Ascending aorta (tissue), 2 donors: ENCODE measurements around the gene ST6GALNAC4. TPM values are rescaled to one million over a fixed set of nuclear protein-coding genes. Genes with fewer than 3 reads are reported as not detected.
A peak's percentile ranks its signal among the peaks of the same experiment; 100 is the strongest.

ENCODE experiments used
- DNase-seq, 2 donors: peaks; one replicate each; pipeline ENCODE4 v3.0.0-alpha.2; 2019; ENCODE audit warnings: low spot score in 2 of 2
- H3K27ac ChIP-seq, 2 donors: fragments of 200-600 bp; sonication (generic); one replicate each; pipeline ENCODE4 v1.5.1; 2016 to 2017; ENCODE audit warnings: mild to moderate bottlenecking in 1 of 2
- H3K27me3 ChIP-seq: fragments of 200-600 bp; sonication (generic); one replicate; pipeline ENCODE4 v1.5.1; 2017
- H3K36me3 ChIP-seq, 2 donors: fragments of 200-600 bp; sonication (generic); one replicate each; pipeline ENCODE4 v1.5.1; 2016
- H3K4me1 ChIP-seq, 2 donors: fragments of 200-600 bp; sonication (generic); one replicate each; pipeline ENCODE4 v1.5.1; 2016 to 2017; ENCODE audit warnings: mild to moderate bottlenecking in 1 of 2
- H3K4me3 ChIP-seq, 2 donors: fragments of 200-600 bp; sonication (generic); one replicate each; pipeline ENCODE4 v1.5.1; 2016 to 2017; ENCODE audit warnings: mild to moderate bottlenecking in 1 of 2
- H3K9me3 ChIP-seq, 2 donors: fragments of 200-600 bp; sonication (generic); one replicate each; pipeline ENCODE4 v1.5.1; 2016
- intact Hi-C: fragments of 100-400 bp; cut with DNase I; formaldehyde crosslinking; loops from one replicate; pipeline ENCODE4 v1.15.1; 2023
- total RNA-seq: library from RNA; depleted of rRNA; stranded (reverse); fragments of >200 nt; gene quantifications from one replicate; pipeline ENCODE4 v1.1.0, GENCODE V29; 2016
- TF ChIP-seq, protein P1 (sequence below), 3 experiments: fragments of 200-600 bp in 2 of 3; fragments of 450-650 bp in 1 of 3; sonication (generic) in 2 of 3; IDR thresholded peaks; one replicate each; pipeline ENCODE4 v1.5.1; 2016 to 2019; ENCODE audit warnings: antibody characterized with exemption in 3 of 3, mild to moderate bottlenecking in 1 of 3, moderate library complexity in 1 of 3

ST6GALNAC4 gene
- total RNA-seq, 1 donor from 2014 or later: 134 TPM

- no peak for DNase-seq
- TF ChIP-seq, protein P1, sequence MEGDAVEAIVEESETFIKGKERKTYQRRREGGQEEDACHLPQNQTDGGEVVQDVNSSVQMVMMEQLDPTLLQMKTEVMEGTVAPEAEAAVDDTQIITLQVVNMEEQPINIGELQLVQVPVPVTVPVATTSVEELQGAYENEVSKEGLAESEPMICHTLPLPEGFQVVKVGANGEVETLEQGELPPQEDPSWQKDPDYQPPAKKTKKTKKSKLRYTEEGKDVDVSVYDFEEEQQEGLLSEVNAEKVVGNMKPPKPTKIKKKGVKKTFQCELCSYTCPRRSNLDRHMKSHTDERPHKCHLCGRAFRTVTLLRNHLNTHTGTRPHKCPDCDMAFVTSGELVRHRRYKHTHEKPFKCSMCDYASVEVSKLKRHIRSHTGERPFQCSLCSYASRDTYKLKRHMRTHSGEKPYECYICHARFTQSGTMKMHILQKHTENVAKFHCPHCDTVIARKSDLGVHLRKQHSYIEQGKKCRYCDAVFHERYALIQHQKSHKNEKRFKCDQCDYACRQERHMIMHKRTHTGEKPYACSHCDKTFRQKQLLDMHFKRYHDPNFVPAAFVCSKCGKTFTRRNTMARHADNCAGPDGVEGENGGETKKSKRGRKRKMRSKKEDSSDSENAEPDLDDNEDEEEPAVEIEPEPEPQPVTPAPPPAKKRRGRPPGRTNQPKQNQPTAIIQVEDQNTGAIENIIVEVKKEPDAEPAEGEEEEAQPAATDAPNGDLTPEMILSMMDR (IDR thresholded peaks at IDR 0.05): no peak
- peaks cover 11 to 12% of the 10 kb centered on the region in 2 donors for H3K36me3 ChIP-seq
- intact Hi-C loops: no loop called here
- H3K4me1 ChIP-seq: peaks cover 19 to 48% of the 10 kb centered on the region in 2 donors
- peak overlapping the region in 1 of 2 donors; percentile 31 for H3K4me3 ChIP-seq
- H3K27ac ChIP-seq: peak overlapping the region; percentile 86 to 88
- no peaks in the 10 kb centered on the region for H3K27me3 ChIP-seq
- H3K9me3 ChIP-seq: no peaks in the 10 kb centered on the region
Measured at GRCh38 chr9:127905004-127905728, 11.7 kb downstream of the ST6GALNAC4 start.

DNA sequence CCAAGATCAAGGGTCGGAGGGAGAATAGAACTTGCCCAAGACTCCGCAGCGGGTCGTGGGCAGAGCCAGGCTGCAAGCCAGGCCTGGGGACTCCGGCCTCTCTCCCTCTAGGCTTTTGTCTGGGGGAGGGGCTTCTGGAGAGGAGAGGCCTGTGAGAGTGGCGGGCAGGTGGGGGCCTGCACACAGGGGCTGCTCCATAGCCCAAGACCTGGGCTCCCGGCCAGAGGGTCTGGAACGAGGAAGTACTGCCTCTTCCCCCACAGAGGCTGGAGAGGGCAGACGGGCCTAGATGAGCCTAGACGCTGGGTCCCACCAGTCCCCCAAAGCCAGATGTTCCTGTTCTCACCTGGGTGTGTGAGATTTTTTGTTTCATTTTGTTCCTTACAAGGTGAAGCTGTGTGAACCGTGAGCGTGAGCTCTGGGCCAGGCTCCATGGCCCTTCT is 12.3 kb downstream of the ST6GALNAC4 start:
- peak overlapping the region in 1 of 2 donors; percentile 31 for H3K4me3 ChIP-seq
- H3K9me3 ChIP-seq: no peaks in the 10 kb centered on the region
- intact Hi-C loops: no loop called here
- H3K4me1 ChIP-seq: peaks cover 24 to 53% of the 10 kb centered on the region in 2 donors
- H3K36me3 ChIP-seq: peaks cover 9 to 11% of the 10 kb centered on the region in 2 donors
- H3K27me3 ChIP-seq: no peaks in the 10 kb centered on the region
- H3K27ac ChIP-seq: peak overlapping the region; percentile 86 to 88
- TF ChIP-seq, protein P1 (IDR thresholded peaks at IDR 0.05): no peak
- no peak for DNase-seq

DNA sequence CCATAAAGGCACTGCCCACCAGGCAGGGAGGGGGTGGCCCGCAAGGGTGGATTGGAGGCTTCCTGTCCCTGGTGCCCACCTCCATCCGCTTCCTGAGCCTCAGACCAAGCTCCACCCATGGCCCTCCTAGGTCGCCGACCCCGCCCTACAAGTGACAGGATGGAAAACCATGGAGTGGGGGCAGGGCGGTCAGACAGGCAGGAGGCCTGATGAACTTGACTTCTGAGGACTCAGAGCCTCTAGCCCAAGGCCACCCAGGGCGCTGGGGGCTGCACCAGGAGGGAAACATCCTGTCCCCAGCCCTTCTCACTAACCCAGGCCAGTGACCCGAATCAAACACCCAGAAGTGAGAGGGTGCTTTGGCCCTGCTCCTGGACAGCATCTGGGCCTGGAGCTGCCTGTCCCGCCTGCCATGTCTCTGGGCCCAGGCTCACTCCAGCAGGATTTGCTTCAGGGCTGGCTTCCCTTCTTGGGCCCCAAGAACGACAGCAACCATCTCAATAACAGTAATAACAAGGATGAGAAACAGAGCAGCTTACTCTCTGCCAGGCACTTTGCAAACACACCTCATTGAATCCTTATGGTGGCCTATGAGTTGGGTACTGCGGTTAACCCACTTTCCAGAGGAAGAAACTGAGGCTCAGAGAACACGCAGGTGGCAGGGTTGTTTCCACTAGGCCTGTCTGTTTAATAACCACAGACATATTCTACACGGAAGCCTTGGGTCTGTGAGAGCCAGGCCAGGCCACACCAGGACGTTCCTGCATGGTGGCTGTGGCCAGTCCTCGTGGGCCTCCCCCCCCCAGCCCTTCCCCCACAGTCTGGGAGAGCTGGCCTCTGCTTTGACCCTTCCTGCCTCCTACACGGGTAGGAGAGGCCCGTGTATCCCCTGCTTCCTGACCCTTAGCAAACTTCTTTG is 13.0 kb downstream of the ST6GALNAC4 start:
- intact Hi-C loops: loop anchor here (2.0 kb wide), 1 partner anchor 73 kb away; no protein-coding TSS in a partner anchor
- H3K27me3 ChIP-seq: no peaks in the 10 kb centered on the region
- peak; percentile 55 to 89 for DNase-seq
- H3K27ac ChIP-seq: peak overlapping the region; percentile 86 to 88
- peaks cover 24 to 53% of the 10 kb centered on the region in 2 donors for H3K4me1 ChIP-seq
- no peaks in the 10 kb centered on the region for H3K9me3 ChIP-seq
- H3K36me3 ChIP-seq: peaks cover 8% of the 10 kb centered on the region in 2 donors
- TF ChIP-seq, protein P1 (IDR thresholded peaks at IDR 0.05): no peak
- peak overlapping the region in 1 of 2 donors; percentile 31 for H3K4me3 ChIP-seq

DNA sequence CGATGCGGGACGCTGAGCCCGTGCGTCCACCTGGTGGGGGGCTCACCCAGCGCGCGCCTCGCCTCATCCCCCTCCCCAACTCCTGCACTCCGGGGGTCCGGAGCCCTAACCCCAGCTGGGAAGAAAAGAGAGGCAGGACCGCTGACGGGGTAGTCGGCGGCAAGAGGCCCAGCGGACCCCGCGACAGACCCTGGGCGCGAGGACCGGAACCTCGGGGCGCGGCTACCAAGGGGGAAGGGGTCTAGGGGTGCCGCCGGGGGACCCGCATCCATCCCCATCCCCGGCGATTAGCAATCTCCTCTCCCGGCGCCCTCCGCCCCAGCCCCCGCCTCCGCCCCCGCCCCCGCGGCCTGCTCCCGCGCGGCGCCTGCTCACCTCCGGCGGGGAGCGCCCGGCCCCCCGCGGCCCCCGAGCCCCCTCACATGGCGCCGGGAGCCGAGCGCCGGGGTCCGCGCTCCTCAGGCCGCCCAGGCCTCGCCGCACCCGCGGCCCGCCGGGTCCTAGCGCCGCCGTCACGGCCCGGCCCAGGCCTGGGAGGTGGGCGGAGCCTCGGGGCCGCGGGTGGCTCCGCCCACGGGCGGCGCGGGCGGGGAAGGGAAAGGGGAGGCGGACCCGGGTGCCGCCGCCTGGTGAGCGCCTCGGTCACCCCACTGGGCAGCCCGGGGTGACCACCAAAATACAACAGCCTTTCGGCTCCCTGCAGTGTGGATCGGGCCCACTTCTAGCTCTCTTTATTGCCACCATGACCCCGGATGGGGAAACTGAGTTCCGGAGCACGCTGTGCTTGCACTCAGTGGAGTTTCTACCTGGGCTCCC is 17.5 kb downstream of the ST6GALNAC4 start, which contains the start of gene ST6GALNAC6:
Gene ST6GALNAC6, minus strand, starts transcription at position 476 of the 816 bp plus-strand sequence. CDS start 1,622 bp downstream, outside the sequence.
- H3K9me3 ChIP-seq: no peaks in the 10 kb centered on the region
- H3K27ac ChIP-seq: peak within 1 kb of the TSS; percentile 95 to 99
- H3K27me3 ChIP-seq: no peaks in the 10 kb centered on the region
- H3K36me3 ChIP-seq: peaks cover 20 to 25% of the 10 kb centered on the region in 2 donors
- intact Hi-C loops: no loop called here
- peak within 1 kb of the TSS; percentile 83 to 100 for H3K4me3 ChIP-seq
- DNase-seq: peak in 1 of 2 donors; percentile 83
- TF ChIP-seq, protein P1 (IDR thresholded peaks at IDR 0.05): peak in 1 of 3 experiments; percentile 10
- H3K4me1 ChIP-seq: peaks cover 23 to 42% of the 10 kb centered on the region in 2 donors
